Testis (tissue), 2 donors: ENCODE data around the gene GLI3.
"Not testable (repeated sequence)": the region's sequence is repeated elsewhere in the genome, so short reads cannot be mapped to it uniquely, and the experiment has no call there.

Experiments used
- POLR2A ChIP-seq: fragments of 450-650 bp; IDR thresholded peaks from one replicate; pipeline ENCODE4 v1.6.1; 2017; ENCODE audit warnings: antibody characterized with exemption, mild to moderate bottlenecking, moderate library complexity
- TF ChIP-seq, protein P1 (sequence below), 3 experiments: fragments of 450-650 bp in 2 of 3; fragments of 200-600 bp in 1 of 3; sonication (generic) in 1 of 3; IDR thresholded peaks; one replicate each; pipeline ENCODE4 v1.5.1; 2016 to 2019; ENCODE audit warnings: antibody characterized with exemption in 3 of 3, mild to moderate bottlenecking in 2 of 3, moderate library complexity in 1 of 3

DNA sequence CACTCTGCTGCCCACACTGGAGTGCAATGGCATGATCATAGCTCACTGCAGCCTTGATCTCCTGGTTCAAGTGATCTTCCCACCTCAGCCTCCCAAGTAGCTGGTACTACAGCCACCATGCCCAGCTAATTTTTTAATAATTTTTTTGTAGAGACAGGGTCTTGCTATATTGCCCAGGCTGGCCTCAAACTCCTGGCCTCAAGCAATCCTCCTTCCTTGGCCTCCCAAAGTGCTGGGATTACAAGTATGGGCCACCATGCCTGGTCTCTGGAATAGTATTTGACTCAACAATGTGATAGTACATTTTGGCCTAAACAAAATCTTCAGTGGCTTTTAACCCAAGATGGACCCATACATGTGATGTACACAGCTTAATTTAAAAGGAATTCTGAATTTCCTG, 27.9 kb downstream of the GLI3 start:
- TF ChIP-seq, protein P1, sequence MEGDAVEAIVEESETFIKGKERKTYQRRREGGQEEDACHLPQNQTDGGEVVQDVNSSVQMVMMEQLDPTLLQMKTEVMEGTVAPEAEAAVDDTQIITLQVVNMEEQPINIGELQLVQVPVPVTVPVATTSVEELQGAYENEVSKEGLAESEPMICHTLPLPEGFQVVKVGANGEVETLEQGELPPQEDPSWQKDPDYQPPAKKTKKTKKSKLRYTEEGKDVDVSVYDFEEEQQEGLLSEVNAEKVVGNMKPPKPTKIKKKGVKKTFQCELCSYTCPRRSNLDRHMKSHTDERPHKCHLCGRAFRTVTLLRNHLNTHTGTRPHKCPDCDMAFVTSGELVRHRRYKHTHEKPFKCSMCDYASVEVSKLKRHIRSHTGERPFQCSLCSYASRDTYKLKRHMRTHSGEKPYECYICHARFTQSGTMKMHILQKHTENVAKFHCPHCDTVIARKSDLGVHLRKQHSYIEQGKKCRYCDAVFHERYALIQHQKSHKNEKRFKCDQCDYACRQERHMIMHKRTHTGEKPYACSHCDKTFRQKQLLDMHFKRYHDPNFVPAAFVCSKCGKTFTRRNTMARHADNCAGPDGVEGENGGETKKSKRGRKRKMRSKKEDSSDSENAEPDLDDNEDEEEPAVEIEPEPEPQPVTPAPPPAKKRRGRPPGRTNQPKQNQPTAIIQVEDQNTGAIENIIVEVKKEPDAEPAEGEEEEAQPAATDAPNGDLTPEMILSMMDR (IDR thresholded peaks at IDR 0.05): not testable (repeated sequence)
- not testable (repeated sequence) for TF ChIP-seq POLR2A
